ENCODE data around the gene SPATA6L. TPM values are rescaled to one million over a fixed set of nuclear protein-coding genes. Genes with fewer than 3 reads are reported as not detected.

Gene SPATA6L
- total and polyA plus RNA-seq, 4 donors: 1.6 to 6.2 (median 2.2) TPM

DNA sequence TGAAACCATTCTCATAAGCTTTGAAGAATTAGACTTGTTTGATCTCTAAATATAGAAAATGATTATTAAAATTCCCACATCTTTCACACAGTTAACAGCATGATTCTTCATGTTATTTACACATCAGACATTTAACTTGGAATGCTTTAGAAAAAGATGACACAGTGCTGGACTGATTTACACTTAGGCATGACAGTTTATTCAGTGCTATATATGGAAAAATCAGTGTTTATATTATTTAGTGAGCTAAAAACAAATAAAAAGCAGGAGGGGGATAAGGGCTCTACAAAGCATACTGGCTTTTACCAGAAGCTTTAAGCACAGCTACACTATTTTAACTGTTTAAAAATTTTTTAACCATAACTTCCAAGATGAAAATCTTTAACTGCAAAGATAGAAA lies 43.1 kb upstream of the SPATA6L start (continued):
- TF ChIP-seq, protein P1, sequence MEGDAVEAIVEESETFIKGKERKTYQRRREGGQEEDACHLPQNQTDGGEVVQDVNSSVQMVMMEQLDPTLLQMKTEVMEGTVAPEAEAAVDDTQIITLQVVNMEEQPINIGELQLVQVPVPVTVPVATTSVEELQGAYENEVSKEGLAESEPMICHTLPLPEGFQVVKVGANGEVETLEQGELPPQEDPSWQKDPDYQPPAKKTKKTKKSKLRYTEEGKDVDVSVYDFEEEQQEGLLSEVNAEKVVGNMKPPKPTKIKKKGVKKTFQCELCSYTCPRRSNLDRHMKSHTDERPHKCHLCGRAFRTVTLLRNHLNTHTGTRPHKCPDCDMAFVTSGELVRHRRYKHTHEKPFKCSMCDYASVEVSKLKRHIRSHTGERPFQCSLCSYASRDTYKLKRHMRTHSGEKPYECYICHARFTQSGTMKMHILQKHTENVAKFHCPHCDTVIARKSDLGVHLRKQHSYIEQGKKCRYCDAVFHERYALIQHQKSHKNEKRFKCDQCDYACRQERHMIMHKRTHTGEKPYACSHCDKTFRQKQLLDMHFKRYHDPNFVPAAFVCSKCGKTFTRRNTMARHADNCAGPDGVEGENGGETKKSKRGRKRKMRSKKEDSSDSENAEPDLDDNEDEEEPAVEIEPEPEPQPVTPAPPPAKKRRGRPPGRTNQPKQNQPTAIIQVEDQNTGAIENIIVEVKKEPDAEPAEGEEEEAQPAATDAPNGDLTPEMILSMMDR (IDR thresholded peaks at IDR 0.05; ENCODE audit: low read depth, low read length, missing input control): no peak
- no peak for TF ChIP-seq TAF1 (conservative IDR thresholded peaks at IDR 0.05)

- Histone ChIP-seq H3K4me3 (ENCODE audit: low read depth in 1 of 3, low read length in 3 of 3) (no peak overlapping the region), H3K4me1 (ENCODE audit: control insufficient read depth in 4 of 4, insufficient read depth in 4 of 4, low read length in 3 of 4) (no peaks in the 10 kb centered on the region), H3K9ac (ENCODE audit: low read depth in 1 of 2, low read length in 2 of 2) (no peak overlapping the region), H3K36me3 (ENCODE audit: control insufficient read depth in 4 of 4, insufficient read depth in 3 of 4, low read depth in 1 of 4, low read length in 3 of 4) (peaks cover 0 to 52% (median 41%) of the 10 kb centered on the region in 4 donors), H3K27ac (ENCODE audit: low read depth in 1 of 2, low read length in 2 of 2) (no peak overlapping the region), H3K27me3 (ENCODE audit: control insufficient read depth in 4 of 4, insufficient read depth in 4 of 4, low read length in 3 of 4) (no peaks in the 10 kb centered on the region), H3K9me3 (ENCODE audit: control insufficient read depth in 4 of 4, low read length in 3 of 4) (no peaks in the 10 kb centered on the region)
- WGBS: 55% methylated on average over 4 of the region's 4 CpGs
- DNase-seq (ENCODE audit: low spot score): no peak
- TF ChIP-seq RAD21 (IDR thresholded peaks at IDR 0.05) (no peak), YY1 (IDR thresholded peaks at IDR 0.05) (no peak), ATF3 (IDR thresholded peaks at IDR 0.05) (no peak), TAF1 (conservative IDR thresholded peaks at IDR 0.05) (no peak), RXRA (IDR thresholded peaks at IDR 0.05) (no peak), HNF4A (conservative IDR thresholded peaks at IDR 0.05) (no peak), HNF4G (IDR thresholded peaks at IDR 0.05) (no peak), ZBTB33 (IDR thresholded peaks at IDR 0.05) (no peak), NR2F2 (IDR thresholded peaks at IDR 0.05) (no peak), JUND (IDR thresholded peaks at IDR 0.05) (no peak), FOXA2 (IDR thresholded peaks at IDR 0.05) (no peak), MAX (IDR thresholded peaks at IDR 0.05) (no peak), GABPA (IDR thresholded peaks at IDR 0.05 in 1 of 2, conservative IDR thresholded peaks at IDR 0.05 in 1 of 2) (no peak)
Measured at GRCh38 chr9:4706971-4707622, 40.8 kb upstream of the SPATA6L start.

DNA sequence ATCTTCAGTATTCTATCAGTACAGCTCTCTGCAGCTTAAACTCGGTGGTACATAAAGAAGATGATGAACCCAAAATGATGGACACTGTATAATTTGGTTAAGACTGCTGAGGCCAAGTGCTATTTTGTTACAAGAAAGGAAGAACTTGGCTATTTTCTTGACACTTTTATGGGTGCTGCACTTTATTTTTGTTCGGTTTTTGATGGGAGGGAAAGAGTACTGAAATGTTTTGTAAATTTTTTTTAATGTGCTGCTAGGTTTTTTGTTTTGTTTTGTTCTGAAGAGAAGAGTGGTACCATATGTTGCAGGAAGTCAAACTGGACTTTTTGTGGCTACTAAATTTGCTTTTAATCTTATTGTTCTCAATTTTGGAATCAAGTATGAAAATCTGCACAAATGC lies 39.7 kb upstream of the SPATA6L start:
- no peak overlapping the region for H3K4me3 ChIP-seq (ENCODE audit: low read depth in 1 of 3, low read length in 3 of 3)
- WGBS: 45% methylated on average over 2 of the region's 2 CpGs
- DNase-seq (ENCODE audit: low spot score): no peak
- no peak overlapping the region for H3K27ac ChIP-seq (ENCODE audit: low read depth in 1 of 2, low read length in 2 of 2)
- no peaks in the 10 kb centered on the region for H3K9me3 ChIP-seq (ENCODE audit: control insufficient read depth in 4 of 4, low read length in 3 of 4)
- peaks cover 0 to 47% (median 41%) of the 10 kb centered on the region in 4 donors for H3K36me3 ChIP-seq (ENCODE audit: control insufficient read depth in 4 of 4, insufficient read depth in 3 of 4, low read depth in 1 of 4, low read length in 3 of 4)
- H3K4me1 ChIP-seq (ENCODE audit: control insufficient read depth in 4 of 4, insufficient read depth in 4 of 4, low read length in 3 of 4): no peaks in the 10 kb centered on the region
- no peak overlapping the region for H3K9ac ChIP-seq (ENCODE audit: low read depth in 1 of 2, low read length in 2 of 2)
- no peak for TF ChIP-seq GABPA (IDR thresholded peaks at IDR 0.05 in 1 of 2, conservative IDR thresholded peaks at IDR 0.05 in 1 of 2)
- no peak for TF ChIP-seq ZBTB33 (IDR thresholded peaks at IDR 0.05)
- TF ChIP-seq JUND (IDR thresholded peaks at IDR 0.05): no peak
- TF ChIP-seq EGR1 (IDR thresholded peaks at IDR 0.05; ENCODE audit: low read depth in 2 of 2): no peak
- TF ChIP-seq ATF3 (IDR thresholded peaks at IDR 0.05): no peak
- TF ChIP-seq FOXA2 (IDR thresholded peaks at IDR 0.05): no peak
- TF ChIP-seq RXRA (IDR thresholded peaks at IDR 0.05): no peak
- no peak for TF ChIP-seq SP1 (IDR thresholded peaks at IDR 0.05)
- TF ChIP-seq HNF4G (IDR thresholded peaks at IDR 0.05): no peak
- no peak for TF ChIP-seq TAF1 (conservative IDR thresholded peaks at IDR 0.05)
- TF ChIP-seq FOXA1 (IDR thresholded peaks at IDR 0.05): no peak
- no peak for TF ChIP-seq HNF4A (conservative IDR thresholded peaks at IDR 0.05)
- TF ChIP-seq REST (IDR thresholded peaks at IDR 0.05): no peak
- TF ChIP-seq YY1 (IDR thresholded peaks at IDR 0.05): no peak
- no peak for TF ChIP-seq MAX (IDR thresholded peaks at IDR 0.05)
- no peak for TF ChIP-seq RAD21 (IDR thresholded peaks at IDR 0.05)
- no peaks in the 10 kb centered on the region for H3K27me3 ChIP-seq (ENCODE audit: control insufficient read depth in 4 of 4, insufficient read depth in 4 of 4, low read length in 3 of 4)

Measured in liver (tissue), 9 donors.